Osteocyte (in vitro differentiated cells): ENCODE data around the gene DISP1. TPM values are rescaled to one million over a fixed set of nuclear protein-coding genes. Genes with fewer than 3 reads are reported as not detected.

Source experiments
- DNase-seq: peaks from one replicate; pipeline ENCODE4 v3.0.0; 2021; ENCODE audit warnings: mixed read lengths; ENCODE audit not compliant: unreplicated experiment; ENCODE audit errors: extremely low spot score
- H3K27ac Mint-ChIP-seq: one replicate; pipeline ENCODE4 v1.8.0; 2021; ENCODE audit warnings: mild to moderate bottlenecking, mixed read lengths; ENCODE audit not compliant: unreplicated experiment
- H3K27me3 Mint-ChIP-seq: one replicate; pipeline ENCODE4 v1.8.0; 2021; ENCODE audit warnings: mixed read lengths; ENCODE audit not compliant: unreplicated experiment
- H3K36me3 Mint-ChIP-seq: one replicate; pipeline ENCODE4 v1.8.0; 2021; ENCODE audit warnings: mixed read lengths; ENCODE audit not compliant: unreplicated experiment
- H3K4me1 Mint-ChIP-seq: one replicate; pipeline ENCODE4 v1.8.0; 2021; ENCODE audit warnings: mixed read lengths; ENCODE audit not compliant: unreplicated experiment
- H3K4me3 Mint-ChIP-seq: one replicate; pipeline ENCODE4 v1.8.0; 2021; ENCODE audit warnings: mild to moderate bottlenecking, moderate library complexity, mixed read lengths; ENCODE audit not compliant: unreplicated experiment
- H3K9me3 Mint-ChIP-seq: one replicate; pipeline ENCODE4 v1.8.0; 2021; ENCODE audit warnings: mixed read lengths; ENCODE audit not compliant: unreplicated experiment
- CTCF ChIP-seq: fragments of 200-600 bp; sonication (generic); IDR thresholded peaks from 2 replicates; pipeline ENCODE4 v1.5.0; 2021; ENCODE audit warnings: antibody characterized with exemption, mild to moderate bottlenecking, moderate library complexity
- total RNA-seq: library from RNA; stranded (reverse); gene quantifications from 2 replicates; pipeline ENCODE4 v1.2.1, GENCODE V29; 2021

DISP1 gene
- total RNA-seq, 1 donor from 2014 or later, result 4.9 TPM

DNA sequence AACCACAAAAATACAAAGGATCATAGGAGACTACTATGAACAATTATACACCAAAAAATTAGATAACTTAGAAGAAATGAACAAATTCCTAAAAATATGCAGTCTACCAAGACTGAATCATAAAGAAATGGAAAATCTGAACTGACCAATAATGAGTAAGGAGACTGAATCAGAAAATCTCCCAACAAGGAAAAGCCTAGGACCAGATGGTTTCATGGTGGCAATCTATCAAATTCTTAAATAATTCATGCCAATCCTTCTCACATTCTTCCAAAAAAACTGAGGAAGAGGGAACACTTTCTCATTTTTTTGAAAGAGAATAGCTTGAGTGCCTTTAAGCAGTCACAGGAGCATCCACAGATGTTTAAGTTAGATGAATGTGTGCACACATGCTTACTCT is 31.8 kb upstream of the DISP1 start:
- Mint-ChIP-seq H3K27ac (no peak overlapping the region), H3K9me3 (no peaks in the 10 kb centered on the region), H3K36me3 (no peaks in the 10 kb centered on the region), H3K27me3 (peaks cover 46% of the 10 kb centered on the region), H3K4me1 (peaks cover 8% of the 10 kb centered on the region), H3K4me3 (no peak overlapping the region)
- DNase-seq, result no peak
- TF ChIP-seq CTCF, result no peak

GRCh38 chr1:222784371-222784770 is 30.5 kb upstream of the DISP1 start:
- H3K27ac Mint-ChIP-seq, result no peak overlapping the region
- H3K27me3 Mint-ChIP-seq, result peaks cover 46% of the 10 kb centered on the region
- no peak for DNase-seq
- H3K36me3 Mint-ChIP-seq, result no peaks in the 10 kb centered on the region
- H3K4me3 Mint-ChIP-seq, result no peak overlapping the region
- peaks cover 8% of the 10 kb centered on the region for H3K4me1 Mint-ChIP-seq
- no peak for TF ChIP-seq CTCF
- no peaks in the 10 kb centered on the region for H3K9me3 Mint-ChIP-seq

DNA sequence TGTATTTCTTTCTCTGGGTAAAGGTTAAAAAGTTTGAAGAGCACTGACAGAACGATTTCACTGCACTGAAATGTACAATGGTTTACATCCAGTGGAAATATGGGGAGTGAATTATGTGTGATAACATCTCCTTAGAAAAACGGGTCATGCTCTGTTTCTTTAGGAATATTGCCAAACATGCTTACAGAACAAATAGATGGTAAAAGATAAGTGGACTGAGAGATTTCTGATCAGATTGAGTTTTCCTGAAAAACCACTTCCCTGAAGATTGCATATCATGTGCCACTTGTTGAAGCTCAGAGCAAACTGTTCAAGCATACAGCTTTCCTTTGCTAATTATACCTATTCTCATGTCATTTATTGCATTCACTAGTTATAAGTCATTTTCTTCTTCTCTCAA is 29.9 kb upstream of the DISP1 start:
- Mint-ChIP-seq H3K36me3 (no peaks in the 10 kb centered on the region), H3K4me1 (peaks cover 8% of the 10 kb centered on the region), H3K4me3 (no peak overlapping the region), H3K27ac (no peak overlapping the region), H3K27me3 (peaks cover 46% of the 10 kb centered on the region), H3K9me3 (no peaks in the 10 kb centered on the region)
- DNase-seq, result no peak
- no peak for TF ChIP-seq CTCF

DNA sequence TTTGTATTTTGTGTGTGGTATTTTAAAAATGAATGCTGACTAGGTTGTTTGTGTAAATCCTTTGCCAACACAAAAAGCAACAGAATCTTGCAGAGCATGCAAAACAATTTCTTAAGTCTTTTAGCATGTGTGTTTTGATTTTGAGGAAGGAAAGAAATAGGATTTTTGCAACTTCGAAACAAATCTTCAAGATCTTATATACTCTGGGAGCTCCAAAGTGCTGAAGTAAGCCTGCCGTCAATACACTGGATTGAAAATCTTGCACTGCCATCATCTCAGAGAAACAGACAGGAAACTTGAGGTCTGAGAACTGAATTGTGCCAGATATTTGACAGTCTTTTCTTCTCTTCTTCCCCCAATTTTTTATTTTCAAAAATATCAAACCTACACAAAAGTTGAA is 29.3 kb upstream of the DISP1 start:
- no peak for TF ChIP-seq CTCF
- Mint-ChIP-seq H3K4me3 (no peak overlapping the region), H3K9me3 (no peaks in the 10 kb centered on the region), H3K27ac (no peak overlapping the region), H3K36me3 (no peaks in the 10 kb centered on the region), H3K27me3 (peaks cover 44% of the 10 kb centered on the region), H3K4me1 (peaks cover 8% of the 10 kb centered on the region)
- no peak for DNase-seq

DNA sequence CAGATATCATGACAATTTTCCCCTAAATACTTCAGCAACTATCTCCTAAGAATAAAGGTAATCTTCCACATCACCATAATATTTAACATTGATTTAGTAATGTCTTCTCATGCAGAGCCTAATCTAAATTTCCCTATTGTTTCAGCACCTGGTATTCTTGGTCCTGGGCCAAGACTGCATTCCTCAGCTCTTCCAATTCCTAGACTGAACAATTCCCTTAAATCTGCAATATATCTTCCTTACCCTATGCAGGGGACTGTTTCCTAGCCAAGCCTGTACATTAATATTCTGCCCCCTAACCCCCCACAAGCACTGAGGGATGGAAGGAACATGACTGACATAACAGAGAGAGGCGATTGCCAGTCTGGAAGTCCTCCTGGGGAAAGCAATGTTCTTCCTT is 28.7 kb upstream of the DISP1 start:
- no peaks in the 10 kb centered on the region for H3K9me3 Mint-ChIP-seq
- H3K27ac Mint-ChIP-seq, result no peak overlapping the region
- H3K4me1 Mint-ChIP-seq, result peaks cover 8% of the 10 kb centered on the region
- no peak overlapping the region for H3K4me3 Mint-ChIP-seq
- TF ChIP-seq CTCF, result no peak
- H3K36me3 Mint-ChIP-seq, result no peaks in the 10 kb centered on the region
- H3K27me3 Mint-ChIP-seq, result peaks cover 39% of the 10 kb centered on the region
- no peak for DNase-seq
